Measurements from ENCODE around the gene DIAPH3.

DNA sequence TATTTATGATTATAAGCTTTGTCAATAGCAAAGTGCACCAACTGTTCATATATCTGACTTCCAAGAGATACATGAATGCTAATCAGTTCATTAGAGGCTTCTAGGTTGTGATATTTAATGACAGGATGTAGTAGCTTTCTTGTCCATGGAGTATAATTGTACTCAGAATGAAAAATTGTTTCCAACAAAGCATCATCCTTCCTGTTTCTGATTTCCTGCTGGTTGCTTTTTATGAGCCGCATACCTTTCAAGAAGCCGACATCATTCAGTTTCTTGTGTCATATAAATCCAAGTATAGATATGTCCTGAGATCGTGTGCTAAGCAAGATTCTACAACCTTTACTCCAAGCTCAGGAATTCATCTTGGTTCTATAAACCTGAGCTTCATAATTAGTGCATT, 326.6 kb downstream of the DIAPH3 start:
- TF ChIP-seq POLR2AphosphoS5 (IDR thresholded peaks at IDR 0.05; ENCODE audit: low read depth, low read length) (no peak), POLR2A (IDR thresholded peaks at IDR 0.05; ENCODE audit: low read depth, low read length) (no peak), TAF1 (IDR thresholded peaks at IDR 0.05; ENCODE audit: borderline replicate concordance, low read depth, low read length) (no peak)

All from GM12892 (cell line).